Mesenchymal stem cell (in vitro differentiated cells and primary cell): ENCODE measurements around the gene USP20.

Source experiments
- DNase-seq: peaks from one replicate; pipeline ENCODE4 v3.0.0-alpha.2; 2013
- H2AFZ ChIP-seq: one replicate; pipeline ENCODE4 v1.6.1; 2013; ENCODE audit warnings: low read depth, mild to moderate bottlenecking, control low read depth, inconsistent platforms, low read length, moderate library complexity
- H2AK5ac ChIP-seq: 2 replicates; pipeline ENCODE4 v1.6.1; 2013; ENCODE audit warnings: low read length, moderate library complexity, mild to moderate bottlenecking, inconsistent platforms; ENCODE audit not compliant: severe bottlenecking
- H2BK120ac ChIP-seq: one replicate; pipeline ENCODE4 v1.6.1; 2013; ENCODE audit warnings: low read depth, mild to moderate bottlenecking, inconsistent platforms, low read length, moderate library complexity
- H2BK12ac ChIP-seq, 2 experiments: one replicate each; pipeline ENCODE4 v1.6.1; 2013; ENCODE audit warnings: inconsistent platforms in 2 of 2, low read length in 2 of 2, mild to moderate bottlenecking in 2 of 2, moderate library complexity in 2 of 2, control low read depth in 1 of 2
- H2BK15ac ChIP-seq: one replicate; pipeline ENCODE4 v1.6.1; 2013; ENCODE audit warnings: mild to moderate bottlenecking, low read depth, inconsistent platforms; ENCODE audit not compliant: poor library complexity, severe bottlenecking
- H2BK5ac ChIP-seq: 2 replicates; pipeline ENCODE4 v1.6.1; 2013; ENCODE audit warnings: low read depth, mild to moderate bottlenecking, low read length, control low read depth, inconsistent platforms; ENCODE audit not compliant: poor library complexity, severe bottlenecking
- H3K14ac ChIP-seq, 2 experiments: one replicate each; pipeline ENCODE4 v1.6.1; 2013; ENCODE audit warnings: inconsistent platforms in 2 of 2, low read length in 2 of 2, control low read depth in 1 of 2, mild to moderate bottlenecking in 1 of 2, moderate library complexity in 1 of 2
- H3K18ac ChIP-seq, 2 experiments: one replicate each; pipeline ENCODE4 v1.6.1; 2013; ENCODE audit warnings: inconsistent platforms in 2 of 2, low read length in 2 of 2, control low read depth in 1 of 2, low read depth in 1 of 2, mild to moderate bottlenecking in 1 of 2
- H3K23ac ChIP-seq, 2 experiments: one replicate each; pipeline ENCODE4 v1.6.1; 2013; ENCODE audit warnings: inconsistent platforms in 2 of 2, low read length in 2 of 2, mild to moderate bottlenecking in 2 of 2, moderate library complexity in 2 of 2, control low read depth in 1 of 2
- H3K27ac ChIP-seq: 2 replicates; pipeline ENCODE4 v1.5.1; 2013; ENCODE audit warnings: mild to moderate bottlenecking, moderate library complexity, low read length, control low read depth, inconsistent platforms; ENCODE audit not compliant: poor library complexity, severe bottlenecking
- H3K27me3 ChIP-seq, 2 experiments: 2 replicates each; pipeline versions ENCODE4 v1.6.1 to v1.7.0; 2013; ENCODE audit warnings: low read length in 2 of 2, mild to moderate bottlenecking in 2 of 2, moderate library complexity in 2 of 2, control low read depth in 1 of 2, inconsistent platforms in 1 of 2; ENCODE audit not compliant: control insufficient read depth in 1 of 2, insufficient read depth in 1 of 2
- H3K36me3 ChIP-seq, 2 experiments: 2 replicates each; pipeline versions ENCODE4 v1.6.1 to v1.7.0; 2013; ENCODE audit warnings: low read length in 2 of 2, control low read depth in 1 of 2, inconsistent platforms in 1 of 2, low read depth in 1 of 2, mild to moderate bottlenecking in 1 of 2; ENCODE audit not compliant: insufficient read depth in 2 of 2, control insufficient read depth in 1 of 2
- H3K4ac ChIP-seq, 2 experiments: one replicate each; pipeline ENCODE4 v1.6.1; 2013; ENCODE audit warnings: inconsistent platforms in 2 of 2, low read length in 2 of 2, mild to moderate bottlenecking in 2 of 2, moderate library complexity in 2 of 2, control low read depth in 1 of 2, low read depth in 1 of 2
- H3K4me1 ChIP-seq: 2 replicates; pipeline ENCODE4 v1.6.1; 2013; ENCODE audit warnings: low read depth, low read length, control low read depth; ENCODE audit not compliant: control insufficient read depth, insufficient read depth
- H3K4me2 ChIP-seq: 2 replicates; pipeline ENCODE4 v1.6.1; 2013; ENCODE audit warnings: low read length, mild to moderate bottlenecking, inconsistent platforms; ENCODE audit not compliant: poor library complexity, severe bottlenecking
- H3K4me3 ChIP-seq, 2 experiments: 2 replicates each; pipeline versions ENCODE4 v1.5.1 to v1.7.0; 2013; ENCODE audit warnings: low read length in 2 of 2, mild to moderate bottlenecking in 2 of 2, control low read depth in 1 of 2, low read depth in 1 of 2; ENCODE audit not compliant: insufficient read depth in 1 of 2
- H3K79me1 ChIP-seq: replicated peaks from 2 replicates; pipeline ENCODE4 v1.6.1; 2013; ENCODE audit warnings: mild to moderate bottlenecking, control low read depth, low read length, inconsistent platforms; ENCODE audit not compliant: poor library complexity, severe bottlenecking
- H3K9ac ChIP-seq: 2 replicates; pipeline ENCODE4 v1.7.0; 2013; ENCODE audit warnings: mild to moderate bottlenecking, low read length, moderate library complexity
- H3K9me3 ChIP-seq: 2 replicates; pipeline ENCODE4 v1.7.0; 2013; ENCODE audit warnings: mild to moderate bottlenecking, low read length; ENCODE audit not compliant: control insufficient read depth
- H4K8ac ChIP-seq: one replicate; pipeline ENCODE4 v1.6.1; 2013; ENCODE audit warnings: inconsistent platforms, mild to moderate bottlenecking, low read length, moderate library complexity
- H4K91ac ChIP-seq: one replicate; pipeline ENCODE4 v1.6.1; 2013; ENCODE audit warnings: mild to moderate bottlenecking, low read length, inconsistent platforms
- WGBS: methylation state at CpG from one replicate; pipeline ENCODE4 v1.1.7; 2013; ENCODE audit warnings: mixed read lengths; 5-methylcytosine and 5-hydroxymethylcytosine counted together

The USP20 gene

GRCh38 chr9:129878291-129878690 lies 43.0 kb downstream of the USP20 start:
- Histone ChIP-seq H2BK12ac (no peak overlapping the region), H3K14ac (no peak overlapping the region), H3K9ac (no peak overlapping the region), H2BK120ac (no peak overlapping the region), H3K4me1 (peaks cover 11% of the 10 kb centered on the region), H4K8ac (no peak overlapping the region), H3K27ac (no peak overlapping the region), H3K4me2 (no peak overlapping the region), H3K4me3 (no peak overlapping the region), H3K79me1 (no peaks in the 10 kb centered on the region), H3K9me3 (no peaks in the 10 kb centered on the region), H3K36me3 (peaks cover 41 to 45% of the 10 kb centered on the region in 2 experiments), H2AFZ (no peak overlapping the region), H2BK5ac (no peak overlapping the region), H3K27me3 (no peaks in the 10 kb centered on the region), H3K18ac (no peak overlapping the region), H2AK5ac (no peak overlapping the region), H4K91ac (no peak overlapping the region), H3K4ac (no peak overlapping the region), H2BK15ac (no peak overlapping the region), H3K23ac (no peak overlapping the region)
- DNase-seq: no peak
- WGBS: 97% methylated on average over 10 of the region's 11 CpGs

- no peaks in the 10 kb centered on the region for H3K9me3 ChIP-seq
- H3K4me2 ChIP-seq: no peak overlapping the region
- H3K36me3 ChIP-seq: peaks cover 32 to 36% of the 10 kb centered on the region in 2 experiments
- DNase-seq: no peak
- H3K27ac ChIP-seq: no peak overlapping the region
- no peak overlapping the region for H3K23ac ChIP-seq
- no peak overlapping the region for H3K14ac ChIP-seq
- H3K4me3 ChIP-seq: no peak overlapping the region
- no peak overlapping the region for H2BK15ac ChIP-seq
- H2BK12ac ChIP-seq: no peak overlapping the region
- H4K91ac ChIP-seq: no peak overlapping the region
- no peak overlapping the region for H2AFZ ChIP-seq
- H3K27me3 ChIP-seq: no peaks in the 10 kb centered on the region
- no peak overlapping the region for H2BK120ac ChIP-seq
- H2AK5ac ChIP-seq: no peak overlapping the region
- H3K4me1 ChIP-seq: peaks cover 14% of the 10 kb centered on the region
- H3K18ac ChIP-seq: no peak overlapping the region
- H3K4ac ChIP-seq: no peak overlapping the region
- WGBS: 94% methylated on average over 17 of the region's 17 CpGs
- no peak overlapping the region for H2BK5ac ChIP-seq
- H4K8ac ChIP-seq: no peak overlapping the region
- H3K79me1 ChIP-seq: no peaks in the 10 kb centered on the region
- no peak overlapping the region for H3K9ac ChIP-seq
These were observed 43.9 kb downstream of the USP20 start for GRCh38 chr9:129879103-129879699.

GRCh38 chr9:129879991-129880653 lies 44.9 kb downstream of the USP20 start:
- H3K79me1 ChIP-seq: no peaks in the 10 kb centered on the region
- WGBS: 96% methylated on average over 31 of the region's 31 CpGs
- H4K8ac ChIP-seq: no peak overlapping the region
- H2AK5ac ChIP-seq: no peak overlapping the region
- no peak overlapping the region for H3K18ac ChIP-seq
- H3K4me3 ChIP-seq: no peak overlapping the region
- H3K9ac ChIP-seq: no peak overlapping the region
- H3K4me1 ChIP-seq: peaks cover 20% of the 10 kb centered on the region
- H3K9me3 ChIP-seq: no peaks in the 10 kb centered on the region
- H3K23ac ChIP-seq: no peak overlapping the region
- H3K4ac ChIP-seq: no peak overlapping the region
- no peak overlapping the region for H2AFZ ChIP-seq
- no peak for DNase-seq
- no peak overlapping the region for H3K14ac ChIP-seq
- peaks cover 23 to 26% of the 10 kb centered on the region in 2 experiments for H3K36me3 ChIP-seq
- no peak overlapping the region for H2BK15ac ChIP-seq
- no peak overlapping the region for H3K4me2 ChIP-seq
- no peak overlapping the region for H2BK12ac ChIP-seq
- no peak overlapping the region for H4K91ac ChIP-seq
- H3K27ac ChIP-seq: no peak overlapping the region
- H3K27me3 ChIP-seq: no peaks in the 10 kb centered on the region
- H2BK120ac ChIP-seq: no peak overlapping the region
- H2BK5ac ChIP-seq: no peak overlapping the region

- Histone ChIP-seq H2AK5ac (no peak overlapping the region), H2BK15ac (no peak overlapping the region), H3K18ac (no peak overlapping the region), H3K9ac (no peak overlapping the region), H3K9me3 (no peaks in the 10 kb centered on the region), H3K79me1 (no peaks in the 10 kb centered on the region), H4K91ac (no peak overlapping the region), H3K4me1 (peaks cover 26% of the 10 kb centered on the region), H2BK120ac (no peak overlapping the region), H3K14ac (no peak overlapping the region), H3K27me3 (no peaks in the 10 kb centered on the region), H3K27ac (no peak overlapping the region), H3K36me3 (peaks cover 15 to 19% of the 10 kb centered on the region in 2 experiments), H2BK12ac (no peak overlapping the region), H2AFZ (no peak overlapping the region), H3K4me2 (no peak overlapping the region), H3K4me3 (no peak overlapping the region), H3K23ac (no peak overlapping the region), H3K4ac (no peak overlapping the region), H4K8ac (no peak overlapping the region), H2BK5ac (no peak overlapping the region)
- WGBS: 92% methylated on average over 26 of the region's 28 CpGs
- no peak for DNase-seq
These were observed 45.6 kb downstream of the USP20 start for GRCh38 chr9:129880654-129881546.
